NCI-H524 (cell line): ENCODE results near the gene DYNC1I2.
"Not testable (repeated sequence)": the region's sequence is repeated elsewhere in the genome, so short reads cannot be mapped to it uniquely, and the experiment has no call there.

Experiments
- DNase-seq, 2 experiments: peaks; one replicate each; lab custom pipeline; 2025; lab: John Stamatoyannopoulos, UW

The DYNC1I2 gene

GRCh38 chr2:171712051-171712450, 24.8 kb downstream of the DYNC1I2 start:
- no peak for DNase-seq

- no peak for DNase-seq
Observed at GRCh38 chr2:171718720-171719119, 31.5 kb downstream of the DYNC1I2 start.

GRCh38 chr2:171719660-171720059, 32.4 kb downstream of the DYNC1I2 start:
- DNase-seq: no peak

DNA sequence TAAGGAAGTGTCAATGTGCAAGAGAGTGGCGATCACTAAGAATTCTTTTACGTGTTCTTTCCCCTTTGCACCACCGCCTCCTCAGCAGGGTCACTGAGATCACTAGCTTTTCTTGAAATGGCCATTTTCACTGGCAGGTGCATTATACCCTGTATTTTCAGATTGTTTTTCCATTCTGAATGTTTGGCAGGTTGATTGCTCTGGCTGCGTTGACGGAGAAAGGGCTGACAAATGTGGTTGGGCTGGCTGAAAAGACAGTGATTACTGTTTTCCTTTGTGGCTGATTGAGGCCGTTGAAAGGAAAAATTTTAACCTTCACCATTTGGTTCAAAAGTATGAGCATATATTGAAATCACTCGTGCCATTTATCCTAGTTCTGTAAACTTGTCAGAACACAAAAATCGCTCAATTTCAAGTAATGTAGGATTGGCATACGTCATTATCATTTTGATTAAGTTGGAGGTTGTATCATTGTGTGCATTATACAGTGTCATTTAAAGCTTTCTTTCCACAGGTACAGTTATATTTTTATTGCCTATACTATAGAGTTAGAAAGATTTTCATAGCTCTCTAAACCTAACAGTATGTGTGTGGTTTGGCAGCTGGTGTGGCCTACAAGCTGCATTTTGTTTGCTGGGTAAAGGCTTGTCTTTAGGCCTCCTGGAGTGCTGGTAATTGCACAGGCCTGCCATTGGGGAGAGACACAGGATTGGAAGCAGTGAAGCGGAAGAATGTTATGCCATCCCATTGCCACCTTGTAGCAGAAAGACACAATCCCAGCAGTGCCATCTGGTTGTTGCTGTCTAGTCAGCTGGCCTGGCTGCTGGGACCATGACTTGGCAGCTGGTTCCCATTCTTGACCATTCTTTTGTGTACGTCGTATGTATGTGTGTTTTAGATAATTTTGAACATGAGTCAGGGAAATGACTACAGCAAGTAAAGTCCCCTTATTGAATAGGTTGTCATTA, 36.7 kb downstream of the DYNC1I2 start:
- DNase-seq: peak; percentile 96 to 98

GRCh38 chr2:171726847-171727450, 39.7 kb downstream of the DYNC1I2 start:
- DNase-seq: peak; percentile 60 to 74

GRCh38 chr2:171728989-171729951, 42.0 kb downstream of the DYNC1I2 start:
- DNase-seq: no peak

- DNase-seq: no peak
Observed at GRCh38 chr2:171729952-171730317, 42.7 kb downstream of the DYNC1I2 start.

DNA sequence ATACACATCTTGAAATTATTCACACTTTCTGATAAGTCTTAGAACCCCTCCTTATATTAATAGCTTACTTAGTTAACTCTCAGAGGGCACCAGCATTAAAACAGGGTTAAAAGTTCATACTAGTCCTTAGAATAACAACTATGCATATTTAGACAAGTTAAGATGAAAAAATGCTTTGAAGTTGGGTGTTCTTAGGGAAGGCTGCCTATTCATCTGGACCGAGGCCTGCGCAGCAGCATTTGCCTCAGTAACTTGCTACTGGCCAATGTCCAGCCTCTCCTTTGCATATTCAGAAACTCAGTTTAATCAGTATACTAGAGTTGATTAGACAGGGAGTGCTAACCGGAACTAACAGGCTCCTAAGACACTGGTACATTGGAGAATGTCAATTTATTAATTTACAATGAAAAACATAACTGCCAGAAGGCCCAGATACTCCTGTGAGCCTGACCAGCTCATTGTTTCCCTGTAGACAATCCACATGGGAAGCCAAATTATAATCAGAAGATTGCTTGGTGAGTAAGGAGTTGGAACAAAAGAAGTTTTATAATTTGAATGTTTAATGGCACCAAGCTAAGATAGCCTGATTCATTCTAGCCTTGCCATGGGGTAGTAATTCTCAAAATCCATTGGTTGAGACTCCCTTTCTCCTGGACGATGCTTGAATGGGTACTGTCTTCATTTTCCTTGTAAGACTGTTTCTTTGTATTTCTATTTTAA, 48.9 kb downstream of the DYNC1I2 start:
- no peak for DNase-seq

DNA sequence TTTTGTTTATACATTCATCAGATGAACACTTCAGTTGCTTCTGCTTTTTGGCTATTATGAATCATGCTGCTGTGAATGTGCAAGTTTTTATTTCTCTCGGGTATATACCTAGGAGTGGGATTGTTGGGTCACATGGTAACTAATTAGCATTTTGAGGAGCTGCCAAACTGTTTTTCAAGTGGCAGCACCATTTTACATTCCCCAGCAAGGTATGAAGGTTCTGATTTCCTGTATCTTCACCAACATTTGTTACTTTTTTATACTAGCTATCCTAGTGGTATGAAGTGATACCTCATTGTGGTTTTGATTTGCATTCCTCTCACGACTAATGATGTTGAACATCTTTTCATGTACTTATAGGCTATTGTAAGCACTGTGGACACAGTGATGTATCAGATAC, 53.9 kb downstream of the DYNC1I2 start:
- peak in 1 of 2 experiments; percentile 5 for DNase-seq

DNA sequence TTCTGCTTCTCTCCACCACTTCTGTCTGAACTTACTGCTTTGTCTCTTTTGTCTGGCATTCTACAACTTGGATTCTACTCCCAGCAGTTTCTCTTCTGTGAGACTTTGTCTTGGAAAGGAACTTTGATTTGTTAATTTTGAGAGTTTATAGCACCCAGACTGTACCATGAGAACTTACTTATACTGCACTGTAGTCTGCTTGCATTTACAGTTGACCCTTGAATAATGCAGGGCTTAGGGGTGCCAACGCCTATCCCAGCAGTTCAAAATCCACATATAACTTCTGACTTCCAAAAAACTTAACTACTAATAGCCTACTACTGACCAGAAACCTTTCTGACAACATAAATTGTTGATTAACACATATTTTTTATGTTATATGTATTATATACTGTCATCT, 55.5 kb downstream of the DYNC1I2 start:
- DNase-seq: no peak

GRCh38 chr2:171745141-171745540, 57.9 kb downstream of the DYNC1I2 start:
- peak in 1 of 2 experiments; percentile 18 for DNase-seq

GRCh38 chr2:171745806-171746205, 58.5 kb downstream of the DYNC1I2 start:
- no peak for DNase-seq

DNA sequence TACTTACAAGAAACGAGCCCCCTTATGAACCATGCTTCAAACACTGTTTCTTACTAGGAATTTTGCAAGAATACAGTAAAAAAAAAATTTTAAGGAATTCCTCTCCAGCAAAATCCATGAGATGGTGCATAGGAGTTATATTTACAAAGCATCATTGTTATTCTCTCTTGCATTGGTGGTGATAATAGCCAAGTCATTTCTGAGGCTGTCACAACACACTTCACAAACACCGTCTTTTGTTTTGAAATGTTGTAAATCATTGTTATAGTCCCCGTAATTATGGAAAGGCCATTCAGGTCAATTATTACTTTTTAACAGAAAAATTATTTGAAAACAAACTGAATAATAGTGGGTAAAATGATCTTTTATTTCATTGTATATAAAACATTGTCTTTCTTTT, 60.1 kb downstream of the DYNC1I2 start:
- DNase-seq: no peak

- no peak for DNase-seq
Observed at GRCh38 chr2:171754254-171754939, 67.1 kb downstream of the DYNC1I2 start.

- not testable (repeated sequence) for DNase-seq
Observed at GRCh38 chr2:171758762-171759161, 71.5 kb downstream of the DYNC1I2 start.

- DNase-seq: not testable (repeated sequence)
Observed at GRCh38 chr2:171761176-171761575, 73.9 kb downstream of the DYNC1I2 start.

DNA sequence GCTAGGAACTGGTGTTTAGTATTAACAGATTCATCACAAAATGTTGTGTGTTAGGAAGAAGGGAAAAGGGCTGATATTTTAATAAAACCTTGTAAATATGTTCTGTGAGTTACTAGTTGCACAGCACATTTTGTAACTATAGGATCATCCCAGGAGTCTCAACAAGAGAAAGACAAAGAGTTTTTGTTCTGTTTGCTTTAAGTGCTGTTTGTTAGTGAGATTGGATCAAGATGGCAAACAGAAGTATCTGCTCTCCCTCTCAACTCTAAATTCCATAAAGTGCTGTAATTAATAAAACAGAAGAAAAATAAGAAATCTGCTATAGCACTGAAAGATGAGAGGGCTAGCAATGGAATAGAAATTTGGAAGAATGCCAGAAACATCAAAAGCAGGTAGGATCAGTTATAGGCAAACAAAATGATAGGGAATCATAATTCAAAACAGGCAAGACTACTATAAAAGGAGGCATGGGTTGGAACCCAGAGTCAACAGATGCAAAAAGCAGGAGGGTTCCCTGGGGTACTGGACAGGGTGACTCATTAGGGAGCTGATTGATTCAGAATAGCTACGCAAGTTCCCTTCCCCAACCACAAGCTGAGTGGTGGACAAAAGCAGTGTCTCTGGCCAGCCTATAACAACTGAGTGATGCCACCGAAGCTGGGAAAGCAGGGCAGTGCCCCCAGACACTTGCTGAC, 75.8 kb downstream of the DYNC1I2 start:
- DNase-seq: no peak

DNA sequence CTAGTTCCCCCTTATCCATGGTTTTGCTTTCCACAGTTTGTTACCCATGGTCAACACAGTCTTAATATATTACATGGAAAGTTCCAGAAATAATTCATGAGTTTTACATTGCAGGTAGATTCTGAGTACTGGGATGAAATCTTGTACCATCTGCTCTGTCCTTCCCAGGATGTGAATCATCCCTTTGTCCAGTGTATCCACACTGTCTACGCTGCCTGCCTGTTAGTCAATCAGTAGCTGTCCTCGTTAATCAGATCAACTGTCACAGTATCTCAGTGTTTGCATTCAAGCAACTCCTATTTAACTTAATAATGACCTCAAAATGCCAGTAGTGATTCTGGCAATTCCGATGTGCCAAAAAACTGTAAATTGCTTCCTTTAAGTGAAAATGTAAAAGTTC, 76.3 kb downstream of the DYNC1I2 start:
- no peak for DNase-seq

DNA sequence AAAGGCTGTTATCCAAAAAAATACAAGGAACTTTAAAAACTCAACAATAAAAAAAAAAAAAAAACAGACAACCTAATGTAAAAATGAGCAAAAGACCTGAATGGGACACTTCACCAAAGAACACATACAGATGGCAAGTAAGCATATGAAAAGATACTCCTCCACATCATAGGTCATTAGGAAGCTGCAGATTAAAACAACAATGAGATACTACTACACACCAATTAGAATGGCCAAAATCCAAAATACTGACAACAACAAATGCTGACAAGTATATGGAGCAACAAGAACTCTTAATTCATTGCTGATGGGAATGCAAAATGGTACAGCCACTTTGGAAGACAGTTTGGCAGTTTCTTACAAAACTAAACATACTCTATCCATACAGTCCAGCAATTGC, 84.2 kb downstream of the DYNC1I2 start:
- DNase-seq: no peak

GRCh38 chr2:171772373-171772772, 85.1 kb downstream of the DYNC1I2 start:
- DNase-seq: no peak
